ENCODE results near the gene IL4. TPM values are rescaled to one million over a fixed set of nuclear protein-coding genes. Genes with fewer than 3 reads are reported as not detected.

The IL4 gene
- total RNA-seq, 1 experiment from 2014 or later: not detected

DNA sequence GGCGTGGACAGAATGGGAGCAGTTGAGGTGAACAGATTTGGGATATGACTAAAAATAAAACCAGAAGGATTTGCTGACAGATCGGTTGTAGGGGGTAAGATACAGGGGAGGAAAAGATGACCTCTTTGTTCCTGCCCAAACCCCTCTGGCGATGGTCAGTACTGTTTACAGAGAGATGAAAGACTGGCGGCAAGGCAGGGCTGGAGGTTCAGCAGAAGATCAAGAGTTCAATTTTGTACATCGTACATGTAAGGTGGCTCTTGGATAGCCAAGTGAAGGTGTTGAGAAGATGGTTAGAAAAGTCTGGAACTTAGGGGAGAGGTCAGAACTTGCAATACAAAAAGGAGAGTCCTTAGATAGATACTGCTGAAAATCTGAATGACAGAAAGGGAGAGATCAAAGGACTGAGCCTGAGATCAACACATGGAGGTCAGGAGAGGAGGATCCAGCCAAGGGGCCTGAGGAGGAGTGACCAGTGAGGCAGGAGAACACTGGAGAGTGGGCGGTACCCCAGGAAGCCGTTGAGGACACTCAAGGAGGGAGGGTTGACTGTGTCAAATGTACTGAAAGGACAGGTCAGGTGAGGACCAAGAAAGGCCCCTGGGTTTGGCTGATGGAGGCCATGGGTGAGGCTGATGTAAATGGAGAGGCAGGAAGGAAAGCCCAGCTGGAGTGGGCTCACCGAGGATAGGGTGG lies 7.1 kb downstream of the IL4 start:
- ChIA-PET CTCF (no interaction called here), POLR2A (no interaction called here)
- no peak for TF ChIP-seq SP1 (CRISPR knock-in tag; conservative IDR thresholded peaks at IDR 0.05)
- TF ChIP-seq ETV6 (CRISPR knock-in tag; IDR thresholded peaks at IDR 0.05): no peak
- TF ChIP-seq GABPB1 (CRISPR knock-in tag; IDR thresholded peaks at IDR 0.05): no peak
- TF ChIP-seq, protein P1, sequence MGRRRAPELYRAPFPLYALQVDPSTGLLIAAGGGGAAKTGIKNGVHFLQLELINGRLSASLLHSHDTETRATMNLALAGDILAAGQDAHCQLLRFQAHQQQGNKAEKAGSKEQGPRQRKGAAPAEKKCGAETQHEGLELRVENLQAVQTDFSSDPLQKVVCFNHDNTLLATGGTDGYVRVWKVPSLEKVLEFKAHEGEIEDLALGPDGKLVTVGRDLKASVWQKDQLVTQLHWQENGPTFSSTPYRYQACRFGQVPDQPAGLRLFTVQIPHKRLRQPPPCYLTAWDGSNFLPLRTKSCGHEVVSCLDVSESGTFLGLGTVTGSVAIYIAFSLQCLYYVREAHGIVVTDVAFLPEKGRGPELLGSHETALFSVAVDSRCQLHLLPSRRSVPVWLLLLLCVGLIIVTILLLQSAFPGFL (CRISPR knock-in tag; IDR thresholded peaks at IDR 0.05; ENCODE audit: borderline replicate concordance): no peak
- TF ChIP-seq, protein P2, sequence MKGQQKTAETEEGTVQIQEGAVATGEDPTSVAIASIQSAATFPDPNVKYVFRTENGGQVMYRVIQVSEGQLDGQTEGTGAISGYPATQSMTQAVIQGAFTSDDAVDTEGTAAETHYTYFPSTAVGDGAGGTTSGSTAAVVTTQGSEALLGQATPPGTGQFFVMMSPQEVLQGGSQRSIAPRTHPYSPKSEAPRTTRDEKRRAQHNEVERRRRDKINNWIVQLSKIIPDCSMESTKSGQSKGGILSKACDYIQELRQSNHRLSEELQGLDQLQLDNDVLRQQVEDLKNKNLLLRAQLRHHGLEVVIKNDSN (CRISPR knock-in tag; IDR thresholded peaks at IDR 0.05): no peak
- TF ChIP-seq MAX (CRISPR knock-in tag; IDR thresholded peaks at IDR 0.05): no peak
- TF ChIP-seq ZNF671 (CRISPR knock-in tag; IDR thresholded peaks at IDR 0.05): no peak
- TF ChIP-seq TEAD1 (CRISPR knock-in tag; IDR thresholded peaks at IDR 0.05): no peak
- TF ChIP-seq RELA (CRISPR knock-in tag; IDR thresholded peaks at IDR 0.05; ENCODE audit: borderline replicate concordance): no peak
- TF ChIP-seq, protein P3, sequence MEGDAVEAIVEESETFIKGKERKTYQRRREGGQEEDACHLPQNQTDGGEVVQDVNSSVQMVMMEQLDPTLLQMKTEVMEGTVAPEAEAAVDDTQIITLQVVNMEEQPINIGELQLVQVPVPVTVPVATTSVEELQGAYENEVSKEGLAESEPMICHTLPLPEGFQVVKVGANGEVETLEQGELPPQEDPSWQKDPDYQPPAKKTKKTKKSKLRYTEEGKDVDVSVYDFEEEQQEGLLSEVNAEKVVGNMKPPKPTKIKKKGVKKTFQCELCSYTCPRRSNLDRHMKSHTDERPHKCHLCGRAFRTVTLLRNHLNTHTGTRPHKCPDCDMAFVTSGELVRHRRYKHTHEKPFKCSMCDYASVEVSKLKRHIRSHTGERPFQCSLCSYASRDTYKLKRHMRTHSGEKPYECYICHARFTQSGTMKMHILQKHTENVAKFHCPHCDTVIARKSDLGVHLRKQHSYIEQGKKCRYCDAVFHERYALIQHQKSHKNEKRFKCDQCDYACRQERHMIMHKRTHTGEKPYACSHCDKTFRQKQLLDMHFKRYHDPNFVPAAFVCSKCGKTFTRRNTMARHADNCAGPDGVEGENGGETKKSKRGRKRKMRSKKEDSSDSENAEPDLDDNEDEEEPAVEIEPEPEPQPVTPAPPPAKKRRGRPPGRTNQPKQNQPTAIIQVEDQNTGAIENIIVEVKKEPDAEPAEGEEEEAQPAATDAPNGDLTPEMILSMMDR (IDR thresholded peaks at IDR 0.05): no peak
- TF ChIP-seq ARID4B (CRISPR knock-in tag; IDR thresholded peaks at IDR 0.05; ENCODE audit: borderline replicate concordance): no peak
- no peak for TF ChIP-seq ZNF423 (CRISPR knock-in tag; IDR thresholded peaks at IDR 0.05)
- no peak for TF ChIP-seq FOXK1 (CRISPR knock-in tag; IDR thresholded peaks at IDR 0.05)
- no peak for TF ChIP-seq CREB1 (CRISPR knock-in tag; IDR thresholded peaks at IDR 0.05)
- TF ChIP-seq, protein P4, sequence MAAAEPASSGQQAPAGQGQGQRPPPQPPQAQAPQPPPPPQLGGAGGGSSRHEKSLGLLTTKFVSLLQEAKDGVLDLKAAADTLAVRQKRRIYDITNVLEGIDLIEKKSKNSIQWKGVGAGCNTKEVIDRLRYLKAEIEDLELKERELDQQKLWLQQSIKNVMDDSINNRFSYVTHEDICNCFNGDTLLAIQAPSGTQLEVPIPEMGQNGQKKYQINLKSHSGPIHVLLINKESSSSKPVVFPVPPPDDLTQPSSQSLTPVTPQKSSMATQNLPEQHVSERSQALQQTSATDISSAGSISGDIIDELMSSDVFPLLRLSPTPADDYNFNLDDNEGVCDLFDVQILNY (CRISPR knock-in tag; IDR thresholded peaks at IDR 0.05): no peak
- TF ChIP-seq ZNF121 (CRISPR knock-in tag; IDR thresholded peaks at IDR 0.05): no peak
- TF ChIP-seq, protein P5, sequence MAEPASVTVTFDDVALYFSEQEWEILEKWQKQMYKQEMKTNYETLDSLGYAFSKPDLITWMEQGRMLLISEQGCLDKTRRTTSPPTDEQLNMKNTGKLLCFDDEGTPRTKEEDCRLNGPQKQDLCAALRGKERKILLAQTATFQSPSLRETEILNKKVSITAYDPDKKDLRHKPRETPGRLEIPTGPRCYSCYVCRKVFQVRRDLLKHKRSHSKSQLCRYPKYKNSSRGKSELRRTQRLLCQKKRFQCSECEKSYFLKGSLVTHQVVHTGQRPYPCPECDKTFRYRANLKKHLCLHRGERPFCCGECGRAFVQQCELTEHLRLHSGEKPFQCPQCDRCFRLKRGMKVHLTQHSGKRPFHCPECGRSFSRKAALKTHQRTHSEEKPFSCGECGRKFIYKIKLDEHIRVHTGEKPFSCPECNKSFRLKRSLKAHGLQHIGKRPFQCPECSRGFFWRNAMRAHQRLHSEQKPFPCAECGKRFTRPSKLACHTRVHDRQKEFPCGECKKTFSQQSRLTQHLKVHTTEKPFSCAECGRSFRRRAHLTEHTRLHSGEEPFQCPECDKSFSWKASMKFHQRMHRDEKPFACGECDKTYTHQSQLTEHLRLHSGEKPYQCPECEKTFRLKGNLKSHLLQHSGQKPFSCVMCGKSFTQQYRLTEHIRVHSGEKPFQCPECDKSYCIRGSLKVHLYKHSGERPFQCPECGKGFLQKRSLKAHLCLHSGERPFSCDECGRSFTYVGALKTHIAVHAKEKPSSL (CRISPR knock-in tag; conservative IDR thresholded peaks at IDR 0.05): no peak
- ATAC-seq: no peak
- Mint-ChIP-seq H3K27ac (no peak overlapping the region), H3K9me3 (no peaks in the 10 kb centered on the region), H3K36me3 (no peaks in the 10 kb centered on the region), H3K4me1 (peaks cover 6% of the 10 kb centered on the region), H3K4me3 (no peak overlapping the region), H3K27me3 (ENCODE audit: low read depth) (no peaks in the 10 kb centered on the region)
- DNase-seq (ENCODE audit: low spot score): no peak

Measured in WTC11 (cell line).